K562 (cell line): Measurements from ENCODE around the gene OSBP2.

ENCODE experiments used
- ATF2 ChIP-seq: sonication (generic); formaldehyde crosslinking; IDR thresholded peaks from 2 replicates; pipeline ENCODE4 v1.8.1; 2022; ENCODE audit warnings: missing genetic modification reagents
- CTCF ChIP-seq, 3 experiments: IDR thresholded peaks in 2 of 3; conservative IDR thresholded peaks in 1 of 3; 2 replicates each; pipeline ENCODE4 v1.5.1; 2011 to 2012; ENCODE audit warnings: low read length in 3 of 3, mild to moderate bottlenecking in 3 of 3, control low read depth in 2 of 3, improper control_type of control experiment in 1 of 3, inconsistent platforms in 1 of 3, low read depth in 1 of 3, mixed read lengths in 1 of 3, moderate library complexity in 1 of 3; ENCODE audit not compliant: insufficient read depth in 2 of 3
- DPF2 ChIP-seq: fragments of 450-650 bp; IDR thresholded peaks from 2 replicates; pipeline ENCODE4 v1.6.1; 2016
- IRF2 ChIP-seq: sonication (generic); formaldehyde crosslinking; IDR thresholded peaks from 2 replicates; pipeline ENCODE4 v1.8.1; 2022; ENCODE audit warnings: mild to moderate bottlenecking, missing genetic modification reagents
- KAT8 ChIP-seq: fragments of 450-650 bp; IDR thresholded peaks from 2 replicates; pipeline ENCODE4 v1.6.1; 2016; ENCODE audit warnings: low read depth, mild to moderate bottlenecking
- PHF8 ChIP-seq: fragments of 200-600 bp; sonication (generic); IDR thresholded peaks from 2 replicates; pipeline ENCODE4 v1.6.1; 2012; ENCODE audit warnings: mixed run types, mild to moderate bottlenecking, inconsistent platforms, low read length, moderate library complexity, borderline replicate concordance
- RCOR1 ChIP-seq, 2 experiments: IDR thresholded peaks; 2 replicates each; pipeline ENCODE4 v1.6.1; 2012; ENCODE audit warnings: low read depth in 2 of 2, low read length in 2 of 2, borderline replicate concordance in 1 of 2, improper control_type of control experiment in 1 of 2
- SMAD1 ChIP-seq: fragments of 150-350 bp; IDR thresholded peaks from 2 replicates; pipeline ENCODE4 v1.6.1; 2014; ENCODE audit warnings: low read length, low read depth; ENCODE audit not compliant: partially characterized antibody
- SP1 ChIP-seq: sonication (generic); formaldehyde crosslinking; IDR thresholded peaks from 2 replicates; pipeline ENCODE4 v1.8.1; 2022; ENCODE audit warnings: mild to moderate bottlenecking, missing genetic modification reagents
- ZNF318 ChIP-seq, 2 experiments: fragments of 450-650 bp; IDR thresholded peaks; 2 replicates each; pipeline ENCODE4 v1.6.1; 2016; ENCODE audit warnings: mild to moderate bottlenecking in 2 of 2, borderline replicate concordance in 1 of 2, low read depth in 1 of 2, moderate library complexity in 1 of 2
- ZNF589 ChIP-seq: fragments of 200-800 bp; sonication (Bioruptor generic); IDR thresholded peaks from 2 replicates; pipeline ENCODE4 v1.6.1; 2016; ENCODE audit warnings: low read depth, missing genetic modification characterization, missing compliant biosample characterization

GRCh38 chr22:30809086-30809485, 114.4 kb downstream of the OSBP2 start:
- TF ChIP-seq ZNF589 (CRISPR knock-in tag) (no peak), PHF8 (no peak), DPF2 (no peak), SP1 (no peak), IRF2 (no peak), ATF2 (CRISPR knock-in tag) (no peak), RCOR1 (IDR thresholded peaks at IDR 0.05; ENCODE audit: borderline replicate concordance in 1 of 2, low read depth in 2 of 2, low read length in 2 of 2) (no peak), SMAD1 (no peak), ZNF318 (IDR thresholded peaks at IDR 0.05; ENCODE audit: borderline replicate concordance in 1 of 2, low read depth in 1 of 2) (no peak), KAT8 (no peak), CTCF (IDR thresholded peaks at IDR 0.05 in 2 of 3, conservative IDR thresholded peaks at IDR 0.05 in 1 of 3; ENCODE audit: insufficient read depth in 2 of 3, low read depth in 1 of 3, low read length in 3 of 3) (no peak)
